DND-41 (cell line): ENCODE results near the gene NMT2.

Source experiments
- CTCF ChIP-seq: IDR thresholded peaks from 2 replicates; pipeline ENCODE4 v1.5.1; 2012; ENCODE audit warnings: borderline replicate concordance, low read length, moderate library complexity, mild to moderate bottlenecking; ENCODE audit not compliant: poor library complexity, severe bottlenecking; ENCODE audit errors: extremely low read depth
- EZH2 ChIP-seq: IDR thresholded peaks from 3 replicates; pipeline ENCODE4 v1.6.1; 2012; ENCODE audit warnings: borderline replicate concordance, low read depth, mild to moderate bottlenecking, moderate library complexity, low read length, inconsistent platforms; ENCODE audit not compliant: severe bottlenecking

GRCh38 chr10:15176269-15176668 is 7.8 kb upstream of the NMT2 start:
- TF ChIP-seq CTCF (no peak), EZH2 (no peak)
